ENCODE measurements around the gene CAB39L.
"Not testable (repeated sequence)": the region's sequence is repeated elsewhere in the genome, so short reads cannot be mapped to it uniquely, and the experiment has no call there.

The CAB39L gene

DNA sequence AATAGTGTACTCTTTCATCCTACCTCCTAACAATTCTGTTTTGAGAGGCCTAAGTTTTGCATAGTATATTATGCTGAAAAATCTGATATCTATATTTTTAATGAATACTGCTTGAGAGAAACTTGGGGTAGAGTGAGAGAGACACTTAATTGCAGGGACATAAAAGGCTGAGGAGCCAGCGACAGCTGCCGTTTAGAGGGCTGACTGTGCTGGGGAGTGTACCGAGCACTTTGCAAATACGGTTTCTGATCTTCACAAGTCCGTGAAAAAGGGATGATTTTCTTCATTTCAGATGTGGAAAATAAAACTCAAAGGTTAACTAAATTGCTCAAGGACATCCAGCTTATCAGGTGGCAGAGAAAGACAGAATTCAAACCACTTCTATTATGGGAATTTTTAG is 97.4 kb downstream of the CAB39L start:
- no peak for DNase-seq (ENCODE audit: low read depth in 2 of 2)

DNA sequence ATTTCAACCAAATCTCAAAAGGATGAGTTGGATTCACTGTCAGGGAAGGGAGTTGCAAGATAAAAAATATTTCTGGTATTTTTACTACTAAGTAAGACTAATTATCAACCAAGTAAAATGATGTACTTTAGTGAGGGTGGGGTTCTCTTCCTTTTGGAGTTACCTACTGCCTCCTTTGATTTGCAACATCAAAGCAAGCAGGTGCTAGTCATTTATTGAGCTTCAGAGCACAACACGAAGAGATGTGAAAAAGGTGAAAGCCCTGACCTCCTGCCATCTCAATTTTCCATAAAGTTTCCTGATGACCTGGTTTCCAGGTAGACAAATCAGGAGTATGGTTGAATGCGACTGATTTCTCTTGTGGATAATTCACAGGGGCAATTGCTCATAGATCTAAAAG is 100.1 kb downstream of the CAB39L start:
- no peak for DNase-seq (ENCODE audit: low read depth in 2 of 2)

DNA sequence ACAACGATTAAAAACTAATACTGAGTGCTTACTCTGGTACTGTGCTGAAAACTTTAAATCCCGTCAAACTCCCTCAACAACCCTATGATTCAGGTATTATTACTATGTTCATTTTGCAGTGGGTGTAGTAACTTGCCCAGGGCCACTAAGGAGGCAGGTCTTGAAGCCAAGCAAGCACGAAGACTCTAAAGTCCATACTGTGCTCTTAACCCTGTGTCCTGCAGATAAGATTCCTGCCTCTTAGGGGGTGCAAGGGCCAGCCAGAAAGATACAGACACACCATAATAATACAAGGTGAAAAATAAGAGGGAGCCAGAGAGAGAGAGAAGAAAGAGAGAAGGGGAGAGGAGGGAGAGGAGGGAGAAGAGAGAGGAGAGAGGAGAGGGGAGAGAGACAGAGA is 100.6 kb downstream of the CAB39L start:
- no peak for DNase-seq (ENCODE audit: low read depth in 2 of 2)

DNA sequence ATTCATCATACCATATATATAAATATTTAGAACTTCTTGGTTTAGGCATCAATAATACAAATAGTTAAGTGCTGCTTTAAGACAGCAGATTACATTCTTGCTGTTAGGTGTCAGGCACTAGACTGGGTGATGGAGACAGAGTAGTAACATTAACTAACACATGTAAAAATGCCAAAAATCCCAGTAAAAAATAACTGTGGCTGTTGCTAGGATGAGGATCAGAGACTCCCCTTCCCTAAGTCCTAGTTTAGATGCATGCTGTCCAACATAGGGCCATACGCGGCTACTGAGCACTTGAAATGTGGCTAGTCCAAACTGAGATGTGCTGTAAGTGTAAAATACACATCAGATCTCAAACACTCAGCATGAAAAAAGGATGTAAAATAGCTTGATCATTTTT is 101.4 kb downstream of the CAB39L start:
- no peak for DNase-seq (ENCODE audit: low read depth in 2 of 2)

DNA sequence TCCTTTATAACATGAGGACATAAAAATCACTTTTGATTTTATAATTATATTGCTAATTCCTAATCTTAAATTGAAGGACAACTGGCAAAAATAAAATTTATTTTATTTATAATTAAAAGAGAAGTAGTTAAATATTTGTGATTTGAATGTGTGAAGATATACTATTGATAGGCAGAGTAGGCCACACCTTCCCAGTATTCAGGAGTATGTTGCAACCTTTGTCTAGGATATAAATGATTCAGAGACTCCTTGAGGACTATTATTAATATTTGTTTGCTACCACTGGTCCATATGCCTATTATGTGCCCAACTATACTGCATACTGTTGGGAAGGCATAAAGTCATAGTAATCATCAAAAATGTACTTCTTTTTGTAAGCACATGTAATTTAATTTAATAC is 101.9 kb downstream of the CAB39L start:
- no peak for DNase-seq (ENCODE audit: low read depth in 2 of 2)

DNA sequence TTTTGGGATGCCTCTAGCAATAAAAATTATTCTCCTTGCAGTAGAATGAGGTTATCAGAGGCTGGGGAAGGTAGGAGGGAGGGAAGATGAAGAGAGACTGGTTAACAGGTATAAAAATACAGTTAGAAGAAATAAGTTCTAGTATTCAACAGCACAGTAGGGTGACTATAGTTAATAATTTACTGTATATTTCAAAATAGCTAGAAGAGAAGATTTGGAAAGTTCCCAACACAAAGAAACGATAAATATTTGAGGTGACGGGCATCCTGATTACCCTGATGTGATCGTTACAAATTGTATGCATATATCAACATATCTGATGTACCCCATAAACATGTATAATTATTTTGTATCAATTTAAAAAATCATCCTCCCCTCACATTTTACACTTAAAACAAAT is 102.3 kb downstream of the CAB39L start:
- DNase-seq (ENCODE audit: low read depth in 2 of 2), result no peak

DNA sequence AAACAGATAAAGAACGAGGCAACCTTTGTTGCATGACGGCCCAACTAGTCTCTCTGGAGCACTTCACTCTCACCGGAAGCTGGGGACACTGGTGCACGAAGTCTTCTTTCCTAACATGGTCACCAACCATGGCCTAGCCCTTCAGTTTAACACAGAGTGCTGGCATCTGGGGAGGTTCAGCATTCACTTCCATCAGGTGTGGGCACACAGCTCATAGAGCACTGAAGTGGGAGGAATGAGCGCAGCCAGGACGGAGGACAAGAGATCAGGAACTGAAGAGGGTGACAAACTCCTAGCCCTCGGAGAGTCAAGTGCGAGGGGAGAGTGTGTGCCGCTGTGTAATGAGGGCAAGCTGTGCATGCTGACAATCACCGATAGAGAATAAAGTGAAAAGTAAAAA is 103.7 kb downstream of the CAB39L start:
- DNase-seq (ENCODE audit: low read depth in 2 of 2), result no peak

DNA sequence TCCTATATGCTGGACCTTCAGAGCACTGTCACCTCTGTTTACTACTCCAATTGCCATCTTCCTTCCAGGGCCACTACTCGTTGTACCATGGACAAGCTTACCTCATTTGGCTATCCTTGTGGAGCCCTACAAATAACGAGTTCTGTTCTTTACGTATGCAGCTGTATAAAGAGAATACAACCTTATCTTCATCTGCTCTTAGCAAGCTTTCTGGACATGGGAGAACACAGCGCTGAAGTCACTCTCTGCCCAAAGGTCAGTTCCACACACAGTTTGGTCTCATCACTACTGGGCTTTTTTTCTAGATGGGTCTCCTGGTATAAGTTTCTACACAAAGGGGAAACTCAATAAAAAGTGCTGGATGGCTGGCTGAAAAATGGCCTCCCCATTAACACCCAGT is 107.2 kb downstream of the CAB39L start:
- no peak for DNase-seq (ENCODE audit: low read depth in 2 of 2)

DNA sequence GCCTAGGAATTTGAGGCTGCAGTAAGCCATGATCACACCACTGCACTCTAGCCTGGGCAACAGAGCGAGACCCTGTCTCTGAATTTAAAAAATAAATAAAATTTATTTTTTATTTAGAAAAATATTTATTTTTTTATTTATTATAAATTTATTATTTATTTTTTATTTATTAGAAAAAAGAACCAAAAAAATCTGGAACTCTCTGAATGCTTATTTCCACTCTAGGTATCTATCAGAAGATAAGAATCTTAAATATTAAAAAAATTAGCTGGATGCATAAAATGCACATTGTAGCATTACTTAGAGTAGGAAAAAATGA is 113.4 kb downstream of the CAB39L start:
- DNase-seq (ENCODE audit: low read depth in 2 of 2), result no peak

DNA sequence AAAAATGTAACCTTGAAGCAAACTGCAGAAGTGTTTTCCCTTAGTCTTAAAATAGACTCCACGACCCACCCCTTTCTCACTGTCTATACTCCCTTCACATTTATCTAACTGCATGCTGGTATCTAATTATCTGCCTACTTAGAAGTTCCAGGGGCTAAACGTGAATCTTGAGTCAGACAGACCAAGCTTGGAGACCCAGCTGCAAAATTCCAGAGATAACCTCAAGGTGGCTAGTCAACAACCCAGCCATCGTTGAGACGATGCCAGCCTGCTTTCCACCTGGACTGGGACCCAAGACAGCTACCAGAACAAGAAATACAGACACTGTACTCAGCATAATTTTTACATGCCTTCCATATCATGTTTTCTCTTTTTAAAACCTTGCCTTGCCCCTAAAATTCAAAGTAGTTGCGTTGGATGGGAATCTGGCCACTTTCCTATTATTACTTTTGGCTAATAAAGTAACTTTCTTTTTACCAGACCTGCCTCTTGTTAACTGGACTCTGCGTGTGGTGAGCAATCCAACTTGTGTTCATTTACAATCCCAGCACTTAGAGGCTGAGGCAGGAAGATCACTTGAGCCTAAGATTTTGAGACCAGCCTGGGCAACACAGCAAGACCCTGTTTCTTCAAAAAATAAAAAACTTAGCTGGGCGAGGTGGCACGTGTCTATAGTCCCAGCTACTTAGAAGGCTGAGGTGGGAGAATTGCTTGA is 113.9 kb downstream of the CAB39L start:
- no peak for DNase-seq (ENCODE audit: low read depth in 2 of 2)

DNA sequence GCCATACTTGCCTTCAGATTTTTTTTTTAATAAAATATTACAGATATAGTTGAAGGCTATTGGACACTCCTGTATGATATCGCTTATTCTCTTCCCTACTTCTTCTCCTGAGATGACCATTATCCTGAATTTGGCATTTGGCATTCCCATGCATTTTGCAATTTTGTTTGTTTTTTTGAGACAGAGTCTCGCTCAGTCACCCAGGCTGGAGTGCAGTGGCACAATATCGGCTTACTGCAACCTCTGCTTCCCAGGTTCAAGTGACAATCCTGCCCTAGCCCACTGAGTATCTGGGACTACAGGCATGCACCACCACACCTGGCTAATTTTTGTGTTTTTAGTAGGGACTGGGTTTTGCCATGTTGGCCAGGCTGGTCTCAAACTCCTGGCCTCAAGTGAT is 116.7 kb downstream of the CAB39L start:
- not testable (repeated sequence) for DNase-seq (ENCODE audit: low read depth in 2 of 2)

DNA sequence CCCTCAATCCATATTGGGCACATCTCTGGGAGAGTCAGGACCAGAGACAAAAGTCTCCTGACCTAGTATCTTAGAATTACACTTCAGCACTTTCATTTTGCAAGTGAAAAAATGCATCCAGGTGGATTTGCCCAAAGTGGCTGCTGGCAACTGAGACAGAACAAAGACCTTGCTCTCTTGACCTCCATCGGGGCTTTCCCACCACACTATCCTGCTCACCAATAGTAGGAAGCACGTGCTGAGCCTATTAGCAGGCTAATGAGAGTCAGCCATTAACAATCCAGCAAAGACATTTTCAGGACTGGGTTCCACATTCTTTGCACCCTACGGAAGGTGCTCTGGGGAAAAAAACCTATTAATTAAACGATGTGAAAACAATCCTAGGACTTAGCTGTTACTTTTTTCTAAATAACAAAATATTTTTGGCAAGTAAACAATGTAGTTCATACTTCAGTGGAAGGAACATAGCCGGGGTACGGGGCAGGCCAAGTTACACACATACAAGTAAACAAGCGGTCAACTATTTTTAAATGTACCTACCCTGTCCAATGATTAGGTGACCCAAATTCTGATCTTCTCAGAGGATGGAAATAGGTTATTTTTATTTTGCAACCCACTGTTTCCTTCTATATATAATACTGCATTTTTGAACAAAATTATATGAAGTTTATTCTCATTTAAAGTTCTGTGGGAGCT is 117.5 kb downstream of the CAB39L start:
- no peak for DNase-seq (ENCODE audit: low read depth in 2 of 2)

DNA sequence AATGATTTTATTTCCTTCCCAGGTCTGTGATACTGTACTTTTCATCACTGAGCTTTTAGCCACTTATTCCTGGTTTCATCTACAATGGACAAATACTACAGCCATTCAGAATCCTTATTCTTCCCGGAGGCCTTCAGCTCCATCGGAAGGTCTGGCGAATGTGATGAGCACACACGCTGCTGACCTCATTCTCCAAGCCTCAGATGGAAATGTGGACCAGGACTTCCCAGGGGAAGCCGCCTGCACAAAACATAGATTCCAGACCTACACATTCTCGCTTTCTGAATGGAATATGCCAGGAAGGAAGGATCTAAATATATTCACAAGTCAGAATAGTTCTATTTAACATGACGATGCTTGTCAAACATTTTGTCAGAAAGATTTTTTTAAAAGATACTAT is 120.5 kb downstream of the CAB39L start:
- no peak for DNase-seq (ENCODE audit: low read depth in 2 of 2)

DNA sequence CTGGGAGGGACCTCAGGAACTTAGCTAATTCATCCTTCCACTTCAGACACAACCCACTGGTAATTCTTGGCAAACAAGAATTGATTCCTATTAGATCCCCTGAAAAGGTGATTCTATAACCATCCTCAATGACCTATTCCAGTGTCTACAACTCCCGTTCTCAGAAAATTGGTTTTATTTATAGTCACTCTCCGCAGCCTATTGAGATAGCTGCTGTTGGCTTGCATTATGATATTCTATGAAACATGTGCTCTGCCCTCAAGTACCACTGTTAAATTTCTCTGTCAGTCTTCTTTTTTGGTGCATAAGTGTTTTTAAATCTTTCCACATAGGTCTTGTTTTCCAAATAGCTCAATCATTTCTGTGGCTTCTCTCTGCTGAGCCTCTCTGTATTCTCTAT is 121.2 kb downstream of the CAB39L start:
- no peak for DNase-seq (ENCODE audit: low read depth in 2 of 2)

DNA sequence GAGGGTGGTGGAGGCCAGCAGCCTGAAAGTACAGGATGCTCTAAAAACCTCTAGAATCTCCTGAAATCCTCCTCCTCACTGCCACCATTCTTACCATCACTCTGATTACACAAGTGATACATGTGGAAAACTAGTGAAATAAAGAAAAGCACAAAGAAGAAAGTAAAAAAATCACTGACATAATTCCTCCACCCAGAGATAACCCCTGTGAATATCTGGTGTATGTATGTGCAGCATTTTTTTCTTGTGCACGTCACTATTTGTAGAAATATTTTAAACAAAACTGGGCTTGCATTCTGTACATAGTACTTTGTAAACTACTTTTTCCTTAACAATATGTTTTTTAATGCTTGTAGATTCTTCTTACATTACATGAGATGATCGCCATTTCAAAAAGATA is 122.9 kb downstream of the CAB39L start:
- DNase-seq (ENCODE audit: low read depth in 2 of 2), result no peak

DNA sequence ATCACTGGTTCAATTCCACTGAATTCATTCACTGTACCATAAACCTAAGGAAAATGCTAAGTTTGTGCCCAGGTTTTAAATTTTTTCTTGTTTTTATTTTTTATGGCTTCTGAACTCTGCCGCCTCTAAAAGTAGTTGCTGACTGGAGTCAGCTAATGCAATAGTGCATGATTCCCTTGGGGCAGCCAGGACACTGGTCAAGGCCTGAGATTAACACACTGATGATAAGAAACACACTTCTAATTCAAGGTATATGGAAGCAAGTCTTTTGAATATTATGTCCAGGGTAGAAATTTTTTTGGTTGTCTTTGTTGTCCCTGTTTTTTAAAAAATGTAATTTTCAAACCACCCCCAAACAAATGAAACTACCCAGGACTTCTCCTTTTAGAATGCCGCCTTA is 123.9 kb downstream of the CAB39L start:
- DNase-seq (ENCODE audit: low read depth in 2 of 2), result no peak

DNA sequence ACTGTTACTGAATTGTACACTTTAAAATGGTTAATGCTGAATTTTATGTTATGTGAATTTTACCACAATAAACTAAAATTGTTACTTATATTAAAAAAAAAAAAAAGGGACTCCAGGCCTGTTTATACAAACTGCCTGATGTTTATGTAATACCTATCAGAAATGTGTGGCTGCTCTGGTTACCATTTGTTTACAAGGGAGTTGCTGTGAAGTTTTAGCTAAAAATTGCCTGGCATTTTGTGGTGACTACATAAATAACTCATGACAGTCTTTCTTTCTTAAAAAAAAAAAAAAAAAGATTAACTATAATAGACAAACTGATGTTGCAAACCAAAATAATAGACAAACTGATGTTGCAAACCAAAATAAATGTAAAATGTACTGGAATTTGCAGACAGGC is 124.3 kb downstream of the CAB39L start:
- DNase-seq (ENCODE audit: low read depth in 2 of 2), result no peak

DNA sequence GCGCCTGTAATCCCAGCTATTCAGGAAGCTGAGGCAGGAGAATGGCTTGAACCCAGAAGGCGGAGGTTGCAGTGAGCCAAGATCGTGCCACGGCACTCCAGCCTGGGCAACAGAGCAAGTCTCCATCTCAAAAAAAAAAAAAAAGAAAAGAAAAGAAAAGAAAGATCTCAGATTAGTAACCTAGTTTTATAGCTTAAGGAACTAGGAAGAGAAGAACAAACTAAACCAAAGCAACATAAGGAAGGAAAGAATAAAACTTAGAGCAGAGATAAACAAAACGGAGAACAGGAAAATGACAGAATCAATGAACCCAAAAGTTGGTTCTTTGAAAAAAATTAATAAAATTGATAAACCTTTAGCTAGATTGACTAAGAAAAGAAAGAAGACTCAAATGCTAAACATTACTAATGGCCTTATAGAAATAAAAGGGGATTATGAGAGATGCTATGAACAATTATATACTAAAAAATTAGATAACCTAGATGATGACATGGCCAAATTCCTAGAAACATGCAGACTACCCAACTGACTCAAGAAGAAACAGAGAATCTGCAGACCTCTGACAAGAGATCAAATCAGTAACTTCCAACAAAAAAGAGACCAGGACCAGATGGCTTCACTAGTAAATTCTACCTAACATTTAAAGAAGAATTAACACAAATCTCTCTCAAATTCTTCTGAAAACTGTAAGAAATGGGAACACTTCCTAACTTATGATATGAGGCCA is 127.9 kb downstream of the CAB39L start:
- DNase-seq (ENCODE audit: low read depth in 2 of 2), result no peak

DNA sequence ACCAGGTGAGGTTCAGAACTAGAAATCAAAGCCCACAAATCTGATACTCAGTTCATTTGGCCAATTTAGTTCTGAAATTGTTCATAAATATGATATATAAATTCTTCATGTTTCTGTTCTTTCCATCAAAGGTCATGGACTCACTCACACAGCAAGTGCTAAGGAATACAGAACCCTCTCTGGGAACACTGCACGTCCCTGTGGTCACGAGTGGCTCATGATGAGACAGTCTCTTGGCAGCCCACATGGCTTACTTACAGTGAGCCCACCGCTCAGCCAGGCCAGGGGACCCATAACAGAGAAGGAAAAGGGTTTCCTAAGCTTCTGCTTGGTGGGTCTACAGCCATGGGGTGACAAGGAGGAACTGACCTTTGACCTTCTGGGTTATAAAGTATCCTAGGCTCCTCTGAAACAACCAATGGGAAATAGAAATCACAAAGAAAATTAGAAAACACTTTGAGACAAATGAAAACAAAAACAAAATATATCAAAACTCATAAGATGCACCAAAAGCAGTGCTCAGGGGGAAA is 128.8 kb downstream of the CAB39L start:
- no peak for DNase-seq (ENCODE audit: low read depth in 2 of 2)

DNA sequence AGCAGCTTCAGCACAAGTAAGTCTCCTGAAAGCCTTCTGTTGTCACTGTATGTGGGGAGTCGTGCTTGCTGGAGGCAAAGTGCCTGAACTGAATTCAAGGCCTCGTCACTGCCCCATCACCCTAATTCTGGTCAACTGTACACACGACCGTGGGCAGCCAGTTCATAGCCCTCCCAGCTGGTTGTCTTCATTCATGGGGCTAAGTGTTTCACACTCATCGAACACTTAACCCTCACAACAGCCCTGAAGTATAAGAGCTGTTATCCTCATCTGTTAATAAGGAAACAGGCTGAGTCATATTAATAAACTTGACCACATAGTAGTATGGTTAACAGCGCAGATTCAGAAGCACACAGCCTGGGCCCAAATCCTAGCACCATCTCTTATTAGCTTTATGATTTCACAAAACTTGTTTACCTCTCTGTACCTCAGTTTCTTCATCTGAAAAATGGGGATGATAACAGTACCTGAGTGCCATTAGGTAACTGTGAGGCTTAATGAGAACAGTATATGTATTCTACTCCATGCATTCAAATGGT is 129.5 kb downstream of the CAB39L start:
- DNase-seq (ENCODE audit: low read depth in 2 of 2), result no peak

DNA sequence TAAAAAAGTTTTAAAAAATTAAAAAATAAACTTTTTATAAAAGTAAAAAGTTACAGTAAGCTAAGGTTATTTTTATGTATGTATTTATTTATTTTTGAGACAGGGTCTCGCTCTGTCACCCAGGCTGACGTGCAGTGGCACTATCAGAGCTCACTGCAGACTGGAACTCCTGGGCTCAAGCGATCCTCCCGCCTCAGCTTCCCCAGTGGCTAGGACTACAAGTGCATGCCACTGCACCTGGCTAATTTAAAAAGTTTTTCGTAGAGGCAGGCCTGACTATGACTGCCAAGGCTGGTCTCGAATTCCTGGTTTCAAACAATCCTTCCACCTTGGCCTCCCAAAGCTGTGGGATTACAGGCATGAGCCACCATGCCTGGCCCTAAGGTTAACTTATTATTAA is 132.0 kb downstream of the CAB39L start:
- no peak for DNase-seq (ENCODE audit: low read depth in 2 of 2)

DNA sequence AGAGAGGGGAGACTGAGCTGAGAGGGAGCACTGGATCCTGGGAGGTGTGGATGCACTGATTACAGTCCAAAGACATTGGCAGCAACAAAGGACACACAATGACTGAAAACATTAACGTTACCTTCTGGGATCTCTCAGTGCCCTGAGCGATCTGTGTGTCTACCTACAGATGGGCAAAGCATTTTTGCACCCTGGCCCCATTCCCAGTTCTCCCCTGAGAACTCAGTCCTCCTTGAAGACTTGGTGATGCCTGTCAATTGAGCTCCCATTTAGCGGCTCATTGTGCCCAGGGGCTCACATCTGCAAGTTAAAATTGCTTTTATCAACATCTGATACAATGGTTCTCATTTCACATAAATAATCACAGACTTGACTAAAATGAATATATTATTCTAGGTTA is 133.6 kb downstream of the CAB39L start:
- no peak for DNase-seq (ENCODE audit: low read depth in 2 of 2)

DNA sequence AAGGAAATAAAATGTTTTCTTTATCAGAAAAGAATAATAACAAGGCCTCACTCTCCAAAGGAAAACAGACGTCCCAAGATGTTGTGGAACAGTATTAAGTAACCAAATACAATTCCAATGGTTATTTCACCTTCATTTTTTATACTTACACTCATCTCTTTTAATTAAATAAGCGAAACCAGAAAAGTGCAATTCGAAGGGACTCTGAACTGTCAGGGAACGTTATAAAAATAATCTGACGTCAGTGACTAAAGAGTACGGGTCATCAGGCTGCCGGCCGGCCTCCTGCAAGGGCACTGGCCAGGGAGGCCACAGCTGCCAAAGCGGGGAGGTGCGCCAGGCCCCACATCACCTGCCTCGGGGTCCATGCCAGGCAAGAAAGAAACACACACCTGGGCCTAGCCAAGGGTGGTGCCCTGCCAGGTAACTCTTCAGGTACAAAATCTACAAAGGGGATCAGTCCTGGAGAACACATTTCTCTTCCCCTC is 134.9 kb downstream of the CAB39L start:
- no peak for DNase-seq (ENCODE audit: low read depth in 2 of 2)

Measured in stimulated activated CD4-positive, alpha-beta T cell treated with anti-CD3 and anti-CD28 coated beads, Interleukin-1b, Interleukin-23, amount 100 ng/mL, for 1 hour (primary cell).